H1 (cell line): ENCODE results near the gene PKD1L1. TPM values are rescaled to one million over a fixed set of nuclear protein-coding genes. Genes with fewer than 3 reads are reported as not detected.

ENCODE experiments used
- BACH1 ChIP-seq: IDR thresholded peaks from 2 replicates; pipeline ENCODE4 v1.6.1; 2012; ENCODE audit warnings: low read length, improper control_type of control experiment
- POU5F1 ChIP-seq: IDR thresholded peaks from 2 replicates; pipeline ENCODE4 v1.6.1; 2011; ENCODE audit warnings: low read depth, mild to moderate bottlenecking, low read length, moderate library complexity
- SIX5 ChIP-seq: IDR thresholded peaks from 2 replicates; pipeline ENCODE4 v1.6.1; 2011; ENCODE audit warnings: mild to moderate bottlenecking, low read depth, low read length
- SRF ChIP-seq: IDR thresholded peaks from 2 replicates; pipeline ENCODE4 v1.6.1; 2011; ENCODE audit warnings: mild to moderate bottlenecking, low read depth, low read length, moderate library complexity
- YY1 ChIP-seq: IDR thresholded peaks from 2 replicates; pipeline ENCODE4 v1.6.1; 2011; ENCODE audit warnings: low read depth, mild to moderate bottlenecking, low read length
- polyA plus RNA-seq, 7 experiments: library from polyadenylated mRNA; depleted of rRNA in 3 of 7; stranded (reverse) in 5 of 7; unstranded in 2 of 7; fragments of >200 nt in 5 of 7; fragments of 200-250 nt in 2 of 7; gene quantifications; 1 replicate in 5 of 7; 2 replicates in 1 of 7; 4 replicates in 1 of 7; pipeline versions ENCODE4 v1.2.1 to v1.2.3, GENCODE V29; 2011 to 2013; ENCODE audit warnings: missing spikeins in 2 of 7, mixed read lengths in 2 of 7
- total RNA-seq: library from RNA; stranded (reverse); fragmentation: NEBNext Ultra II Directional; extraction: Animal tissue kit (Norgen Biotek cat#: 25700); gene quantifications from 2 replicates; pipeline ENCODE4 v1.2.1, GENCODE V29; 2021

PKD1L1 gene
- total and polyA plus RNA-seq, 2 of the 8 experiments (the other 6 are each of a cell fraction or from before 2014, with no cell fraction given) = 0.22 to 0.35 TPM

DNA sequence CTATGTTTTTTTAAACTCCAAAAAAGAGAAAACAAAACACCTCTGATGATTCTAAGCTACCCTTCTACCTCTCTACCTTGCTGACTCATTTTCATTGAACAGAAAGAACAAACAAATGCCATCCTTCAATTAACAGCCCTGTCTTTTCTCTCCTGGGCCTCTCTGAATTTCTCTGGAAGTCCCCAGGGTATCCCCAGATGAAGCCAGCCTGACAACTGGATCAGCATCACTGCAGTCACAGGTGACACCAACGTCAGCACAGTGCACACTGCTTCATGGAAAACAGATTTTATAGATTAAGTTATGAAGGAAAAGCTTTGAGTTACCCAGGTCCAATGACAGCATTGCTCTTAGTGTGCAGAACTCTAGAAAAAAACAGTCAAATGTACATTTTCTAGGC is 25.5 kb upstream of the PKD1L1 start (continued):
- TF ChIP-seq SIX5 (no peak), BACH1 (no peak), SRF (no peak), POU5F1 (no peak), YY1 (no peak)
